Effector memory CD4-positive, alpha-beta T cell (primary cell): ENCODE results near the gene TRAPPC12.
"Not testable (repeated sequence)": the region's sequence is repeated elsewhere in the genome, so short reads cannot be mapped to it uniquely, and the experiment has no call there.

Experiments
- DNase-seq, 3 donors: peaks; one replicate each; pipeline ENCODE4 v3.0.0-alpha.2; 2020
- H3K27ac ChIP-seq: 2 replicates; pipeline ENCODE4 v1.7.0; 2013; ENCODE audit warnings: mild to moderate bottlenecking, low read length, moderate library complexity; ENCODE audit not compliant: insufficient read depth, poor library complexity, severe bottlenecking
- H3K27me3 ChIP-seq: replicated peaks from 2 replicates; pipeline ENCODE4 v1.7.0; 2013; ENCODE audit warnings: mild to moderate bottlenecking, low read length; ENCODE audit not compliant: insufficient read depth, control insufficient read depth, poor library complexity, severe bottlenecking
- H3K36me3 ChIP-seq: 2 replicates; pipeline ENCODE4 v1.7.0; 2013; ENCODE audit warnings: mild to moderate bottlenecking, low read length, moderate library complexity; ENCODE audit not compliant: control insufficient read depth, insufficient read depth
- H3K4me1 ChIP-seq: 2 replicates; pipeline ENCODE4 v1.7.0; 2013; ENCODE audit warnings: low read length, mild to moderate bottlenecking; ENCODE audit not compliant: control insufficient read depth, insufficient read depth, poor library complexity, severe bottlenecking
- H3K4me3 ChIP-seq: 2 replicates; pipeline ENCODE4 v1.7.0; 2013; ENCODE audit warnings: low read length, low read depth, mild to moderate bottlenecking; ENCODE audit not compliant: insufficient read depth, poor library complexity, severe bottlenecking
- H3K9me3 ChIP-seq: 2 replicates; pipeline ENCODE4 v1.7.0; 2013; ENCODE audit warnings: mild to moderate bottlenecking, low read length, moderate library complexity; ENCODE audit not compliant: control insufficient read depth

TRAPPC12 gene

GRCh38 chr2:3515438-3515837 is 135.9 kb downstream of the TRAPPC12 start:
- H3K4me3 ChIP-seq, H3K27ac ChIP-seq, H3K4me1 ChIP-seq, DNase-seq, H3K9me3 ChIP-seq, H3K27me3 ChIP-seq: not testable (repeated sequence)
- H3K36me3 ChIP-seq, result peaks cover 30% of the 10 kb centered on the region

- Histone ChIP-seq H3K27me3 (no peaks in the 10 kb centered on the region), H3K4me3 (no peak overlapping the region), H3K27ac (no peak overlapping the region), H3K4me1 (peaks cover 6% of the 10 kb centered on the region), H3K36me3 (peaks cover 16% of the 10 kb centered on the region), H3K9me3 (peaks cover 4% of the 10 kb centered on the region)
- DNase-seq, result no peak
Observed at GRCh38 chr2:3516831-3517230, 137.3 kb downstream of the TRAPPC12 start.

- Histone ChIP-seq H3K27ac (peak overlapping the region; percentile 97), H3K4me1 (peaks cover 6% of the 10 kb centered on the region), H3K9me3 (peaks cover 4% of the 10 kb centered on the region), H3K4me3 (peak overlapping the region; percentile 87), H3K27me3 (no peaks in the 10 kb centered on the region), H3K36me3 (peaks cover 4% of the 10 kb centered on the region)
- no peak for DNase-seq
Observed at GRCh38 chr2:3517948-3518495, 138.5 kb downstream of the TRAPPC12 start.

- Histone ChIP-seq H3K4me3 (peak overlapping the region; percentile 87), H3K36me3 (no peaks in the 10 kb centered on the region), H3K9me3 (peaks cover 4% of the 10 kb centered on the region), H3K27ac (peak overlapping the region; percentile 97), H3K27me3 (no peaks in the 10 kb centered on the region), H3K4me1 (peaks cover 6% of the 10 kb centered on the region)
- DNase-seq, result peak; percentile 96 to 99 (median 97)
Observed at GRCh38 chr2:3518496-3519254, 139.2 kb downstream of the TRAPPC12 start.

- H3K27ac ChIP-seq, result peak within 1 kb of the TSS; percentile 97
- DNase-seq, result peak; percentile 59 to 68 (median 62)
- peak within 1 kb of the TSS; percentile 87 for H3K4me3 ChIP-seq
- peaks cover 4% of the 10 kb centered on the region for H3K9me3 ChIP-seq
- no peaks in the 10 kb centered on the region for H3K27me3 ChIP-seq
- peaks cover 6% of the 10 kb centered on the region for H3K4me1 ChIP-seq
- no peaks in the 10 kb centered on the region for H3K36me3 ChIP-seq
Observed at GRCh38 chr2:3519255-3520205, 140.0 kb downstream of the TRAPPC12 start, which contains the start of gene ADI1. TSS of gene ADI1 (minus strand) at chr2:3519531. CDS start at chr2:3519487, 44 bp downstream.

GRCh38 chr2:3520591-3520990 is 141.1 kb downstream of the TRAPPC12 start:
- H3K9me3 ChIP-seq, result peaks cover 3% of the 10 kb centered on the region
- H3K27me3 ChIP-seq, result no peaks in the 10 kb centered on the region
- H3K4me3 ChIP-seq, result no peak overlapping the region
- no peak overlapping the region for H3K27ac ChIP-seq
- H3K4me1 ChIP-seq, result peaks cover 6% of the 10 kb centered on the region
- H3K36me3 ChIP-seq, result no peaks in the 10 kb centered on the region
- DNase-seq, result no peak

GRCh38 chr2:3522961-3523421 is 143.5 kb downstream of the TRAPPC12 start:
- peaks cover 6% of the 10 kb centered on the region for H3K4me1 ChIP-seq

GRCh38 chr2:3523551-3524041 is 144.1 kb downstream of the TRAPPC12 start:
- H3K4me3 ChIP-seq, result no peak overlapping the region
- no peaks in the 10 kb centered on the region for H3K27me3 ChIP-seq
- no peaks in the 10 kb centered on the region for H3K9me3 ChIP-seq
- no peaks in the 10 kb centered on the region for H3K36me3 ChIP-seq
- peaks cover 6% of the 10 kb centered on the region for H3K4me1 ChIP-seq
- DNase-seq, result no peak
- H3K27ac ChIP-seq, result no peak overlapping the region

More at GRCh38 chr2:3522961-3523421, 143.5 kb downstream of the TRAPPC12 start:
- Histone ChIP-seq H3K27ac (no peak overlapping the region), H3K36me3 (no peaks in the 10 kb centered on the region), H3K9me3 (no peaks in the 10 kb centered on the region), H3K27me3 (no peaks in the 10 kb centered on the region), H3K4me3 (no peak overlapping the region)
- DNase-seq, result no peak

- no peaks in the 10 kb centered on the region for H3K27me3 ChIP-seq
- no peak overlapping the region for H3K4me3 ChIP-seq
- H3K9me3 ChIP-seq, result no peaks in the 10 kb centered on the region
- no peaks in the 10 kb centered on the region for H3K4me1 ChIP-seq
- H3K27ac ChIP-seq, result no peak overlapping the region
- no peaks in the 10 kb centered on the region for H3K36me3 ChIP-seq
- DNase-seq, result no peak
Observed at GRCh38 chr2:3526871-3527270, 147.4 kb downstream of the TRAPPC12 start.
